ENCODE data around the gene U2AF1L4.
"Not testable (repeated sequence)": the region's sequence is repeated elsewhere in the genome, so short reads cannot be mapped to it uniquely, and the experiment has no call there.

The U2AF1L4 gene

GRCh38 chr19:35775298-35776101, 30.3 kb upstream of the U2AF1L4 start, which contains the start of gene ARHGAP33:
Gene ARHGAP33, plus strand, starts transcription at chr19:35775564. Its CDS starts 95 bp downstream, at chr19:35775659.
- CTCF ChIA-PET = interaction anchor here (0.9 to 1.4 kb wide), 2 partner anchors 10 to 14 kb away, joined by 3 to 4 read pairs; no protein-coding TSS in a partner anchor
- Mint-ChIP-seq H3K36me3 (peaks cover 25% of the 10 kb centered on the region), H3K27ac (peak within 1 kb of the TSS; percentile 64), H3K4me3 (peak within 1 kb of the TSS; percentile 81), H3K27me3 (no peaks in the 10 kb centered on the region), H3K9me3 (no peaks in the 10 kb centered on the region), H3K4me1 (peaks cover 28% of the 10 kb centered on the region)
- peak; percentile 100 for DNase-seq

GRCh38 chr19:35775046-35775297, 29.8 kb upstream of the U2AF1L4 start:
- Mint-ChIP-seq H3K4me1 (peaks cover 31% of the 10 kb centered on the region), H3K9me3 (no peaks in the 10 kb centered on the region), H3K36me3 (peaks cover 26% of the 10 kb centered on the region), H3K27me3 (no peaks in the 10 kb centered on the region), H3K4me3 (peak overlapping the region; percentile 81), H3K27ac (no peak overlapping the region)
- CTCF ChIA-PET = no interaction called here
- no peak for DNase-seq

GRCh38 chr19:35774274-35775045, 29.2 kb upstream of the U2AF1L4 start:
- no peaks in the 10 kb centered on the region for H3K9me3 Mint-ChIP-seq
- peaks cover 22% of the 10 kb centered on the region for H3K36me3 Mint-ChIP-seq
- CTCF ChIA-PET = no interaction called here
- no peak overlapping the region for H3K27ac Mint-ChIP-seq
- no peak for DNase-seq
- no peaks in the 10 kb centered on the region for H3K27me3 Mint-ChIP-seq
- H3K4me1 Mint-ChIP-seq = peaks cover 31% of the 10 kb centered on the region
- peak overlapping the region; percentile 81 for H3K4me3 Mint-ChIP-seq

- Mint-ChIP-seq H3K4me1 (peaks cover 31% of the 10 kb centered on the region), H3K27me3 (no peaks in the 10 kb centered on the region), H3K4me3 (no peak overlapping the region), H3K9me3 (no peaks in the 10 kb centered on the region), H3K36me3 (peaks cover 20% of the 10 kb centered on the region), H3K27ac (no peak overlapping the region)
- CTCF ChIA-PET = no interaction called here
- DNase-seq = no peak
Observed at GRCh38 chr19:35773020-35773806, 28.0 kb upstream of the U2AF1L4 start.

GRCh38 chr19:35772362-35772761, 27.1 kb upstream of the U2AF1L4 start:
- H3K27me3 Mint-ChIP-seq, DNase-seq, CTCF ChIA-PET: not testable (repeated sequence)

GRCh38 chr19:35768082-35768421, 22.8 kb upstream of the U2AF1L4 start:
- H3K27me3 Mint-ChIP-seq = no peaks in the 10 kb centered on the region
- H3K4me1 Mint-ChIP-seq = peaks cover 3% of the 10 kb centered on the region
- CTCF ChIA-PET = interaction anchor here (1.0 kb wide), 1 partner anchor 52 kb away, joined by 3 read pairs; no protein-coding TSS in a partner anchor
- no peaks in the 10 kb centered on the region for H3K9me3 Mint-ChIP-seq
- H3K36me3 Mint-ChIP-seq = peaks cover 16% of the 10 kb centered on the region
- DNase-seq = no peak
- no peak overlapping the region for H3K4me3 Mint-ChIP-seq
- no peak overlapping the region for H3K27ac Mint-ChIP-seq

More at GRCh38 chr19:35772362-35772761, 27.1 kb upstream of the U2AF1L4 start:
- Mint-ChIP-seq H3K4me1 (peaks cover 25% of the 10 kb centered on the region), H3K36me3 (peaks cover 17% of the 10 kb centered on the region)
- H3K4me3 Mint-ChIP-seq, H3K27ac Mint-ChIP-seq, H3K9me3 Mint-ChIP-seq: not testable (repeated sequence)

- no peak for DNase-seq
- no peak overlapping the region for H3K4me3 Mint-ChIP-seq
- no peaks in the 10 kb centered on the region for H3K27me3 Mint-ChIP-seq
- peaks cover 3% of the 10 kb centered on the region for H3K4me1 Mint-ChIP-seq
- peaks cover 16% of the 10 kb centered on the region for H3K36me3 Mint-ChIP-seq
- no peak overlapping the region for H3K27ac Mint-ChIP-seq
- CTCF ChIA-PET = interaction anchor here (1.0 kb wide), 1 partner anchor 52 kb away, joined by 3 read pairs; no protein-coding TSS in a partner anchor
- no peaks in the 10 kb centered on the region for H3K9me3 Mint-ChIP-seq
Observed at GRCh38 chr19:35767288-35768081, 22.3 kb upstream of the U2AF1L4 start.

- CTCF ChIA-PET = interaction anchor here (0.8 kb wide), 1 partner anchor 14 kb away, joined by 3 read pairs; no protein-coding TSS in a partner anchor
- H3K27me3 Mint-ChIP-seq = no peaks in the 10 kb centered on the region
- peaks cover 5% of the 10 kb centered on the region for H3K4me1 Mint-ChIP-seq
- H3K36me3 Mint-ChIP-seq = peaks cover 21% of the 10 kb centered on the region
- no peak overlapping the region for H3K4me3 Mint-ChIP-seq
- no peak for DNase-seq
- no peaks in the 10 kb centered on the region for H3K9me3 Mint-ChIP-seq
- H3K27ac Mint-ChIP-seq = no peak overlapping the region
Observed at GRCh38 chr19:35766571-35767104, 21.4 kb upstream of the U2AF1L4 start.

GRCh38 chr19:35764432-35765315, 19.5 kb upstream of the U2AF1L4 start:
- no peak for DNase-seq
- no peaks in the 10 kb centered on the region for H3K9me3 Mint-ChIP-seq
- H3K4me3 Mint-ChIP-seq = no peak overlapping the region
- peaks cover 27% of the 10 kb centered on the region for H3K36me3 Mint-ChIP-seq
- CTCF ChIA-PET = interaction anchor here (1.0 to 1.3 kb wide), 2 partner anchors 12 to 14 kb away, joined by 3 read pairs; no protein-coding TSS in a partner anchor
- no peak overlapping the region for H3K27ac Mint-ChIP-seq
- H3K27me3 Mint-ChIP-seq = no peaks in the 10 kb centered on the region
- peaks cover 10% of the 10 kb centered on the region for H3K4me1 Mint-ChIP-seq

GRCh38 chr19:35760711-35761349, 15.6 kb upstream of the U2AF1L4 start:
- Mint-ChIP-seq H3K36me3 (peaks cover 26% of the 10 kb centered on the region), H3K27me3 (peaks cover 13% of the 10 kb centered on the region), H3K4me1 (peaks cover 42% of the 10 kb centered on the region), H3K9me3 (no peaks in the 10 kb centered on the region), H3K4me3 (no peak overlapping the region), H3K27ac (no peak overlapping the region)
- CTCF ChIA-PET = no interaction called here
- no peak for DNase-seq

- peaks cover 26% of the 10 kb centered on the region for H3K36me3 Mint-ChIP-seq
- peaks cover 46% of the 10 kb centered on the region for H3K4me1 Mint-ChIP-seq
- H3K27ac Mint-ChIP-seq = peak overlapping the region; percentile 66
- H3K9me3 Mint-ChIP-seq = no peaks in the 10 kb centered on the region
- peak overlapping the region; percentile 93 for H3K4me3 Mint-ChIP-seq
- peaks cover 13% of the 10 kb centered on the region for H3K27me3 Mint-ChIP-seq
- CTCF ChIA-PET = no interaction called here
- DNase-seq = no peak
Observed at GRCh38 chr19:35759697-35760096, 14.5 kb upstream of the U2AF1L4 start.
